ENCODE measurements around the gene TRIM29.

GRCh38 chr11:120182790-120183491, 45.0 kb upstream of the TRIM29 start:
- TF ChIP-seq RCOR1 (IDR thresholded peaks at IDR 0.05; ENCODE audit: insufficient replicate concordance, low read length): no peak
- TF ChIP-seq CTCF (conservative IDR thresholded peaks at IDR 0.05; ENCODE audit: low read depth, low read length): 0 out of 2 replicates have a peak, but pooled peaks have one; percentile 19
- no peak for TF ChIP-seq BHLHE40 (IDR thresholded peaks at IDR 0.05; ENCODE audit: low read depth, low read length)
- TF ChIP-seq CEBPB (IDR thresholded peaks at IDR 0.05; ENCODE audit: low read depth, low read length): no peak
- TF ChIP-seq POLR2A (IDR thresholded peaks at IDR 0.05; ENCODE audit: low read depth, low read length): no peak
- TF ChIP-seq USF2 (IDR thresholded peaks at IDR 0.05; ENCODE audit: low read depth, low read length): no peak
- TF ChIP-seq MXI1 (IDR thresholded peaks at IDR 0.05; ENCODE audit: borderline replicate concordance, low read depth, low read length): no peak
- TF ChIP-seq ELK1 (IDR thresholded peaks at IDR 0.05; ENCODE audit: borderline replicate concordance, low read depth, low read length): no peak
- TF ChIP-seq RAD21 (IDR thresholded peaks at IDR 0.05; ENCODE audit: low read length): no peak
- TF ChIP-seq SMC3 (IDR thresholded peaks at IDR 0.05; ENCODE audit: low read depth, low read length): no peak

Measured in IMR-90 (cell line).